Caco-2 (cell line): ENCODE data around the gene HLCS. TPM values are rescaled to one million over a fixed set of nuclear protein-coding genes. Genes with fewer than 3 reads are reported as not detected.

Experiments
- BruUV-seq: library from RNA; stranded (reverse); fragments of 400-500 nt; replicated peaks from 2 replicates; lab custom pipeline; 2021; lab: Mats Ljungman, UMichigan
- CTCF ChIA-PET: fragments of 300-600 bp; sonication (Branson Sonifier 250); formaldehyde crosslinking; loops from one replicate; lab custom pipeline; 2022; ENCODE audit warnings: antibody characterized with exemption; lab: Charles Lee
- POLR2A ChIA-PET: fragments of 300-600 bp; sonication (Branson Sonifier 250); formaldehyde crosslinking; loops from one replicate; lab custom pipeline; 2022; ENCODE audit warnings: antibody characterized with exemption; lab: Charles Lee
- DNase-seq, 2 experiments: peaks; one replicate each; pipeline versions ENCODE4 v3.0.0 to v3.0.0-alpha.2; 2020 to 2022
- H3K27me3 ChIP-seq: replicated peaks from 2 replicates; pipeline ENCODE4 v1.6.0; 2011; ENCODE audit warnings: low read length; ENCODE audit not compliant: control insufficient read depth, insufficient read depth
- H3K36me3 ChIP-seq: 2 replicates; pipeline ENCODE4 v1.5.1; 2011; ENCODE audit warnings: low read length; ENCODE audit not compliant: control insufficient read depth, insufficient read depth
- H3K4me1 ChIP-seq: fragments of 250-450 bp; sonication (Bioruptor Pico); 2 replicates; pipeline ENCODE4 v1.5.1; 2020; ENCODE audit warnings: mild to moderate bottlenecking
- H3K4me3 ChIP-seq: 2 replicates; pipeline ENCODE4 v1.5.1; 2011; ENCODE audit warnings: low read depth, mild to moderate bottlenecking, control low read depth, low read length
- H3K9me3 ChIP-seq: fragments of 250-450 bp; sonication (Bioruptor Pico); 2 replicates; pipeline ENCODE4 v1.5.1; 2020; ENCODE audit warnings: mild to moderate bottlenecking, moderate library complexity
- H3K27ac Mint-ChIP-seq: one replicate; pipeline ENCODE4 v1.8.0; 2022; ENCODE audit warnings: mixed read lengths; ENCODE audit not compliant: unreplicated experiment
- H3K27me3 Mint-ChIP-seq: one replicate; pipeline ENCODE4 v1.8.0; 2022; ENCODE audit warnings: mixed read lengths; ENCODE audit not compliant: insufficient read depth, unreplicated experiment
- H3K36me3 Mint-ChIP-seq: one replicate; pipeline ENCODE4 v1.8.0; 2022; ENCODE audit warnings: mild to moderate bottlenecking, mixed read lengths; ENCODE audit not compliant: insufficient read depth, unreplicated experiment
- H3K4me1 Mint-ChIP-seq: one replicate; pipeline ENCODE4 v1.8.0; 2022; ENCODE audit warnings: low read depth, mixed read lengths; ENCODE audit not compliant: unreplicated experiment
- H3K4me3 Mint-ChIP-seq: one replicate; pipeline ENCODE4 v1.8.0; 2022; ENCODE audit warnings: mild to moderate bottlenecking, moderate library complexity, mixed read lengths; ENCODE audit not compliant: unreplicated experiment
- H3K9me3 Mint-ChIP-seq: one replicate; pipeline ENCODE4 v1.8.0; 2022; ENCODE audit warnings: mixed read lengths; ENCODE audit not compliant: unreplicated experiment
- CTCF ChIP-seq, 2 experiments: fragments of 200-600 bp in 1 of 2; IDR thresholded peaks; 1 replicate in 1 of 2; 2 replicates in 1 of 2; pipeline versions ENCODE4 v1.5.1 to v1.8.0; 2011 to 2022; ENCODE audit warnings: antibody characterized with exemption in 1 of 2, control low read depth in 1 of 2, inconsistent platforms in 1 of 2, low read depth in 1 of 2, low read length in 1 of 2, mild to moderate bottlenecking in 1 of 2, moderate library complexity in 1 of 2; ENCODE audit not compliant: insufficient read depth in 1 of 2, severe bottlenecking in 1 of 2, unreplicated experiment in 1 of 2
- intact Hi-C: fragments of 100-400 bp; cut with micrococcal nuclease; formaldehyde crosslinking; loops from one replicate; pipeline ENCODE4 v1.10.0; 2022; ENCODE audit not compliant: unreplicated experiment
- total RNA-seq: library from RNA; stranded (reverse); gene quantifications from 2 replicates; pipeline ENCODE4 v1.2.3, GENCODE V29; 2022

The HLCS gene
- total RNA-seq, 1 experiment from 2014 or later = 26.2 TPM

GRCh38 chr21:36810443-36810842 lies 156.0 kb downstream of the HLCS start:
- no peak for TF ChIP-seq CTCF (IDR thresholded peaks at IDR 0.05; ENCODE audit: insufficient read depth in 1 of 2, low read depth in 1 of 2, low read length in 1 of 2, severe bottlenecking in 1 of 2, unreplicated experiment in 1 of 2)
- H3K9me3 Mint-ChIP-seq = no peaks in the 10 kb centered on the region
- no peaks in the 10 kb centered on the region for H3K27me3 Mint-ChIP-seq
- POLR2A ChIA-PET = no interaction called here
- Histone ChIP-seq H3K36me3 (no peaks in the 10 kb centered on the region), H3K4me3 (no peak overlapping the region), H3K4me1 (no peaks in the 10 kb centered on the region), H3K27me3 (no peaks in the 10 kb centered on the region), H3K9me3 (no peaks in the 10 kb centered on the region)
- CTCF ChIA-PET = no interaction called here
- no TSS peak for BruUV-seq
- intact Hi-C loops = no loop called here
- no peak overlapping the region for H3K27ac Mint-ChIP-seq
- H3K36me3 Mint-ChIP-seq = no peaks in the 10 kb centered on the region
- no peak overlapping the region for H3K4me3 Mint-ChIP-seq
- no peak for DNase-seq
- H3K4me1 Mint-ChIP-seq = no peaks in the 10 kb centered on the region

DNA sequence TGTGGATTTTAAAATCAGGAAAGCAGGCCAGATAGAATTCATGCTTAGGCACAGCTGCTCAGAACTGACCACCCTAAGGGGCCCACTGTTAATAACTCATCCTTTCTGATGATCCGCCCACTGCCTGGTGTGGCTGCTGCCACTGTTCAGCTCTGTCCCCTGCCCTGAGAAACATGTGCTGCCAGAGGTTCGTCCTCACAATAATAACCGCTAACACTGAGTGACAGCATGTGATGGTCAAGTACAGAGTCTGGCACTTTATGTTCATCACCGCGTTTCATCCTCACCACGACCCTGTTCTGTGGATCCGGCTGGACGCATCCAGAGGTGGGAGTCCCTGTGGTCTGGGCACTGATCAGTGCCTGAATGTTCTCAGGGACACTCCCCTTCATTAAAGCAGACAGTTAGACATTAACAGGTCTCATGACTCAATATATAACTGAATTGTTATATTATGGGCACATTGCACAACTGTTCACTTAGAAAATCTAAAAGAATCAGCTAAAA lies 159.0 kb downstream of the HLCS start:
- Histone ChIP-seq H3K4me3 (no peak overlapping the region), H3K27me3 (no peaks in the 10 kb centered on the region), H3K36me3 (no peaks in the 10 kb centered on the region), H3K9me3 (no peaks in the 10 kb centered on the region), H3K4me1 (no peaks in the 10 kb centered on the region)
- POLR2A ChIA-PET = no interaction called here
- Mint-ChIP-seq H3K4me1 (no peaks in the 10 kb centered on the region), H3K27me3 (no peaks in the 10 kb centered on the region), H3K27ac (no peak overlapping the region), H3K4me3 (no peak overlapping the region), H3K9me3 (no peaks in the 10 kb centered on the region), H3K36me3 (no peaks in the 10 kb centered on the region)
- CTCF ChIA-PET = no interaction called here
- TF ChIP-seq CTCF (IDR thresholded peaks at IDR 0.05; ENCODE audit: insufficient read depth in 1 of 2, low read depth in 1 of 2, low read length in 1 of 2, severe bottlenecking in 1 of 2, unreplicated experiment in 1 of 2) = no peak
- no peak for DNase-seq
- BruUV-seq = no TSS peak
- intact Hi-C loops = no loop called here

GRCh38 chr21:36806103-36806502 lies 160.4 kb downstream of the HLCS start:
- no peak for TF ChIP-seq CTCF (IDR thresholded peaks at IDR 0.05; ENCODE audit: insufficient read depth in 1 of 2, low read depth in 1 of 2, low read length in 1 of 2, severe bottlenecking in 1 of 2, unreplicated experiment in 1 of 2)
- intact Hi-C loops = no loop called here
- DNase-seq = no peak
- Mint-ChIP-seq H3K27me3 (no peaks in the 10 kb centered on the region), H3K27ac (peak overlapping the region; percentile 0), H3K4me1 (no peaks in the 10 kb centered on the region), H3K4me3 (no peak overlapping the region), H3K9me3 (no peaks in the 10 kb centered on the region), H3K36me3 (no peaks in the 10 kb centered on the region)
- Histone ChIP-seq H3K4me1 (no peaks in the 10 kb centered on the region), H3K27me3 (no peaks in the 10 kb centered on the region), H3K9me3 (no peaks in the 10 kb centered on the region), H3K36me3 (no peaks in the 10 kb centered on the region), H3K4me3 (no peak overlapping the region)
- ChIA-PET CTCF (no interaction called here), POLR2A (no interaction called here)
- no TSS peak for BruUV-seq
